Anterior cingulate cortex (tissue), 58 donors: ENCODE results near the gene INA.
"Not testable (repeated sequence)": the region's sequence is repeated elsewhere in the genome, so short reads cannot be mapped to it uniquely, and the experiment has no call there.

Experiments
- DNase-seq, 58 donors: peaks; one replicate each; lab custom pipeline; 2025; lab: John Stamatoyannopoulos, UW

Gene INA

DNA sequence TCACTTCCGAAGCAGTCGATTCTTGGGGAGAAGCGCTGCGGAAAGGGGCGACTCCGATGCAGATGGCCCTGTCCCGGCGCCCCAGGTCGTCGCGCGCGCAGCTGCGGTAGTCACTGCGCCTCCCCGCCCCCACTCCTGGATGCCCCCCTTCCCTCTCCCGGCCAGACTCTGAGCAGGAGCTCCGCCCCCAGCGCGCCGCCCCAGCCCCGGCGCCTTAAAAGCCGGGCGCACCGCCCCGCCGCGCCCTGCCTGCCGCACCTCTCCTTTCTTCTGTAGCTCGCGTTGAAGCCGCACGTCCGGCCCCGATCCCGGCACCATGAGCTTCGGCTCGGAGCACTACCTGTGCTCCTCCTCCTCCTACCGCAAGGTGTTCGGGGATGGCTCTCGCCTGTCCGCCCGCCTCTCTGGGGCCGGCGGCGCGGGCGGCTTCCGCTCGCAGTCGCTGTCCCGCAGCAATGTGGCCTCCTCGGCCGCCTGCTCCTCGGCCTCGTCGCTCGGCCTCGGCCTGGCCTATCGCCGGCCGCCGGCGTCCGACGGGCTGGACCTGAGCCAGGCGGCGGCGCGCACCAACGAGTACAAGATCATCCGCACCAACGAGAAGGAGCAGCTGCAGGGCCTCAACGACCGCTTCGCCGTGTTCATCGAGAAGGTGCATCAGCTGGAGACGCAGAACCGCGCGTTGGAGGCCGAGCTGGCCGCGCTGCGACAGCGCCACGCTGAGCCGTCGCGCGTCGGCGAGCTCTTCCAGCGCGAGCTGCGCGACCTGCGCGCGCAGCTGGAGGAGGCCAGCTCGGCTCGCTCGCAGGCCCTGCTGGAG, at the start of gene INA:
Gene INA (plus strand): TSS at position 243 of the 817 bp plus-strand sequence. CDS start 74 bp downstream, at position 317.
- DNase-seq, result peak in 37 of 58 donors; percentile 6 to 74 (median 45)

DNA sequence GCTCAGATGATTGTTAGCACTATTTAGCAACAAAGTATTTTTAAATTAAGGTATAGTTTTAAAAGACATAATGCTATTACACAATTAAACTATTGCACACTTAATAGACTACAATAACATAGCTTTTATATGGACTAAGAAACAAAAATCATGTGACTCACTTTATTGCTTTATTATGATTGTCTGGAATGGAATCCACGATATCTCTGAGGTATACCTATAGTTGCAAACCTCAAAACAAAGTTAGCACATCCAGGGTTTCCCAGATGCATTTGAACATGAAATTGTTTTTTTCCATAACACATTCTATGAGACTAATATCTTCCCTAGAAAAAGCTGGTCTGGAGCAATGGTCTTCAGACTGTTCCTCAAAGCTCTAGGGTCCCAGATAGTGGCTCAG, 49.5 kb upstream of the INA start:
- no peak for DNase-seq

DNA sequence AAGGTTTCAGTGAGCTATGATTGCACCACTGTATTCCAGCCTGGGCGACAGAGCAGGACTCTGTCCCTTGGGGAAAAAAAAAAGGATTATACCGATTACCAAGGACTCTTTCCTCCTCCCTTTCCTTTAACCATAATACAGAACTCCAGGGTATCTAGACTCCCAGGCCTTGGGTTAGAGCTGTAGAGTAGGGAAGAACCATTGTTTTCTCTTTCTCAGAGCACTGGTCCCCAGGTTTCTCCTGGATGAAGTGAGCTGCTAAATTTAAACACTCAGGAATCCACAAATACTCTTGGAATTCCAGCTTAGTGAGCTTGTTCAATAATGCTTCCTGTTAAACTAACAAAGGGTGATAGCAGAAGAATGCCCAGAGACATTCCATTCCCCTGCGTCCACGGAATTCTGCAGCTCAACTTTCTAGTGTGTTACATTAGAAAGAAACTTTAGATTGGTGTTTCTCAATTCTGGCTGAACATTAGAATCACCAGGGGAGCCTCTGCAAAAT, 45.8 kb upstream of the INA start:
- no peak for DNase-seq

DNA sequence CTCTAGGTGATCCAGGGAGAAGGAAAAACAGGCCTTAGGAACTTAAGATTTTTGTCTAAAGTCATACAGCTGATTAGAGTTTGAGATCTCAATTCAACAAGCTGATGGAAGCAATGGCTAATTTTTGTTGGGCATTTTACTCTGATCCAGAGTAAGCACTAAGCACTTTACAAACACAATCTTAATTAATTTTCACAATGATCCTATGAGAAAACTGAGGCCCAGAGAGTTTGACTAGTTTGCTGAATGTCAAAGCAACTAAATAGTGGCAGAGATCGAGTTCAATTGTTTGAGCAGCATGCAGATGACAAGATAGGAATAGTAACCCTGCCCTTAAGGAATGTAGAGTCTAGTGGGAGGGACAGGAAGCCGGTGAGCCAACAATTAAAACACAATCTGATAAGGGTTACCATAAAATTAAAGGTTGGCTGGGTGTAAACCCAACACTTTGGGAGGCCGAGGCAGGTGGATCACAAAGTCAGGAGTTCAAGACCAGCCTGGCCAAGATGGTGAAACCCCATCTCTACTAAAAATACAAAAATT, 44.7 kb upstream of the INA start:
- no peak for DNase-seq

DNA sequence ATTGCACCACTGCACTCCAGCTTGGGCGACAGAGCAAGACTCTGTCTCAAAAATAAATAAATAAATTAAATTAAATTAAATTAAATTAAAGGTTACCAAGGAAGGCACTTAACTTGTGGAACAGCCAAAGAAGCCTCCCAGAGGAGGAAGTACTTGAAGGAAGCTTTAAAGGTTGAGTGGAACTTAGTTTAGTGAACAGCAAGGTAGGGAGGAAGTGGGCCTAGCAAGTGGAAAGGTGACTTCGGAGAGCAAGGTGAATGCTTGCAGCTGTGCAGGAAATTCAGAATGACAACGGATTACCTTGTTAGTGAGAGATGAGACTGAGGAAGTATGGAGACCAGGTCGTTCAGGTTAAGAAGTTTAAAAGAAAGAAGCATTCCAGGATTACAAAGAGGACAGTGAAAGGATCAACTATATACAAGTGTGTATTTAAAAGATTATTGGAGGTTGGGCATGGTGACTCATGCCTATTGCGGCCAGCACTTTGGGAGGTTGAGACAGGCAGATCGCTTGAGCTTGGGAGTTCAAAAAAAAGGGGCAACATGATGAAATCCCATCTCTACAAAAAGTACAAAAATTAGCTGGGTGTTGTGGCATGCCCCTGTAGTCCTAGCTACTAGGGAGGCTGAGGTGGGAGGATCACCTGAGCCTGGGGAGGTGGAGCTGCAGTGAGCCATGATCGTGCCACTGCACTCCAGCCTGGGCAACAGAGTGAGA, 44.0 kb upstream of the INA start:
- no peak for DNase-seq

DNA sequence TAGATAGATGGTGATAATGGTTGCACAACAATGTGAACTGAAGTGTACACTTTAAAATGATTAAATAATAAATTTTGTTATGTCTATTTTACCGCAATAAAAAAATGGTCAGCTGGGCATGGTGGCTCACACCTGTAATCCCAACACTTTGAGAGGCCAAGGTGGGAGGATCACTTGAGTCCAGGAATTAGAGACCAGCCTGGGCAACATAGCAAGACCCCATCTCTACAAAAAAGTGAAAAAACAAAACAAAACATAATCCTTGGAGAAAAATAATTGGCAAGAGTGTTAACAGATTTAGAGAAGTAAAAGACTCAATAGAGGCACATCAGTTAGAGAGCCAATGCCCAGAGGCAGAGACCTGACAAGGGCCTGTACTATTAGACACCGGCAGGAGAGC, 41.2 kb upstream of the INA start:
- no peak for DNase-seq

DNA sequence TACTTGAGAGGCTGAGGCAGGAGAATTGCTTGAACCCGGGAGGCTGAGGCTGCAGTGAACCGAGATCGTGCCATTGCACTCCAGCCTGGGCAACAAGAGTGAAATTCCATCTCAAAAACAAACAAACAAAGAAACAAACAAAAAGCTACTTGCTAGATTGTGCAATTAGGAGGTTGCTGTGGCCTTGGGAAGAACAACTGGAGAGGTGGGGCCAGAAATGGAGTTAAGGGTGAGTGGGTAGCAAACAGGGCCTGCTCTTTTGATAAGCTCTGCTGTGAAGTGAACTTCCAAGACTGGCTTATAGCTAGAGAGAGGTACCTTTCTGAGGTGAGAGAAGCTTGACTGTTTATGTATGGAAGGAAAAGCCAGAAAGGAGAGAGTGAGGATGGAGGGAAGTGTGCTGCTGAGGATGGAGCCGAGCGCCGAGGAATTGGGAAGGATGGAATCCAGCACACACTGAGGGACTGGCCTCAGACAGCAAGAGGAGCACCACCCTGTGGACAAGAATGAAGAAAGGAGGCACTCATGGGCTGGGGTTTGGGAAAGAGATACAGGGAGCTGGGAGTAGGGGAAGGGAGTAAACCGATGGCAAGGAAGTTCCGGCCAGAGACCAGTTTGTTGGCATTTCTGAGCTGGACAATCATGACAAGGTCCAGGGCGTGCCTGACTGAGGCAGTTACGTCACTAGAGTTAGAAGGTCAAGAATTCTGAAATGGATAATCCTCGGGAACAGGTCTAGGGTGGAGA, 38.3 kb upstream of the INA start:
- no peak for DNase-seq

DNA sequence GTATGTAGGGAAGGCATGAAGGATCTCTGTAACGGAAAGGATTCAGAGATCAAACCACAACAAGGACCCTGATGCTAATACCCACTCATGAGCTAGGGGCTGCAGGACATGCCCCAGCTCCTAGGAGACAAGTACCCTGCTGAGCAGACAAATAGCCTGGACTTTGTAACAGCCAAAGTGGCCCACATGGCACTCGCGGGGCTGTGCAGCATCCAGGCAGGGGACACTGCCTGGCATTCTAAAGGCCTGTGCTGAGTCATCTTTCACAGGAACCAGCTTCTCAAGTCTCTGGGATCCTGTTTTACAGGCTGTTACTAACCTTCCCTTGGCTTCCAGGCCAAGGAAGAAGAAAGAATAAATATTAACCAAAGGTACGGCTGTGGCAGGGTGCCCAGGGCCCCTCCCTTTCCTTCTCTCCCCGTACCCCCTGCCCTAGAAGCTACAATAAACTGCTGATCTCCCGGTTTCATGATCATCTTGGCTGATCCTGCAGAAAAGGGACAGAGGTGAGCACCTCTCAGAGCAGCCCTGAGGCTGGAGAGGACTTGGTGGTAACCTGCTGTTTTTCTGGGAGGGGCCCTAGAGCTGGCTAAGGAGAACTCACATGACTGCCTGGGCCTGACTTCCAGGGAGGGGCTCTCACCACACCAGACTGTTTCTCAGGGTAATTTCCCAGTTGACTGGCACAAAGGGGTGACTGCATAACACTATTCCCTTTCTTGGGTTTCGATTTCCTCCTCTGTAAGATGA, 35.5 kb upstream of the INA start:
- peak in 36 of 58 donors; percentile 1 to 68 (median 15) for DNase-seq

DNA sequence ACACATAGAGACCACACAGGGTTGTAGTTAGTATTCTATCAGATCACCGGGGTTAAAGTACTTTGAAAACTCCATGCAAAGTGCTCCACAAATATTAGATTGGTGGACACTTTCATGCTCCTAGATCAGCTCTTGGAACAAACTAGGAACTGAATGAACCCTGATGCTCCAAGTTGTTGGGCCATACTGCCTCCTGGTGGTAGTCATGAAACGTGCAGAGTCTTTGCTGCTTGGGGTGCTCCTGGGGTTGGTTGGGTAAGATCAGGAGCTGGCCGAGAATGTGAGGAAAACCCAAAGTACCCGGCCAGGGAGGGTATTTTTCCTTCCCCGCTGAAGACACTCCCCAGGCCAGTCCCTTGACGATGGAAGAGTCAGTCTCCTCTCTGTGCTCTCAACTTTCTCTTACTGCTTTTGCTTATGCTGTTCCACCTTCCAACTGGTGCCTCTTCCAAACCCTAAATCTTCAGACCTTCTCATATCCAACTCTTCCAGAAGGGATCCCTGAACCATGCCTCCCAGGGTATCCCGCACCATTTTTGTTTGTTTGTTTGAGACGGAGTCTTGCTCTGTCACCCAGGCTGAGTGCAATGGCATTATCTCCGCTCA, 32.2 kb upstream of the INA start:
- peak in 51 of 58 donors; percentile 3 to 75 (median 38) for DNase-seq

DNA sequence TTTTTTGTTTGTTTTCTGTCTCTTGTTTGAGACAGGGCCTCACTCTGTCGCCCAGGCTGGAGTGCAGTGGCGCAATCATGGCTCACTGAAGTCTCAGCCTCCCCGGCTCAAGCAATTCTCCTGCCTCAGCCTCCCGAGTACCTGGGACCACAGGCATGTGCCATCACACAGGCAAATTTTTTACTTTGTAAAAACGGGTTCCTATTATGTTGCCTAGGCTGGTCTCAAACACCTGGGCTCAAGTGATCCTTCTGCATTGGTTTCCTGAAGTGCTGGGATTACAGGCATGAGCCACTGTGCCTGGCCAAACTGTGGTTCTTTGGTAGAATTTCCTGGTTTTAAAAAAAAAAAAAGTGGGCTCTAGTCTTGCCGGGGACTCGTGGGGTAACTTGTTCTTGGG, 31.4 kb upstream of the INA start, which contains the start of gene RPEL1:
Gene RPEL1 (plus strand): TSS at position 301 of the 400 bp plus-strand sequence. CDS start 110 bp downstream, outside the sequence.
- not testable (repeated sequence) for DNase-seq

DNA sequence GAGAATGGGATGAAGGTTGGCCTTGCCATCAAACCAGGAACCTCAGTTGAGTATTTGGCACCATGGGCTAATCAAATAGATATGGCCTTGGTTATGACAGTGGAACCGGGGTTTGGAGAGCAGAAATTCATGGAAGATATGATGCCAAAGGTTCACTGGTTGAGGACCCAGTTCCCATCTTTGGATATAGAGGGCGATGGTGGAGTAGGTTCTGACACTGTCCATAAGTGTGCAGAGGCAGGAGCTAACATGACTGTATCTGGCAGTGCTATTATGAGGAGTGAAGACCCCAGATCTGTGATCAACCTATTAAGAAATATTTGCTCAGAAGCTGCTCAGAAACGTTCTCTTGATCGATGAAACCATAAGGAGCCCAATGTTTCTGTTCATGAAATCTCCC, 30.6 kb upstream of the INA start:
- DNase-seq, result no peak

DNA sequence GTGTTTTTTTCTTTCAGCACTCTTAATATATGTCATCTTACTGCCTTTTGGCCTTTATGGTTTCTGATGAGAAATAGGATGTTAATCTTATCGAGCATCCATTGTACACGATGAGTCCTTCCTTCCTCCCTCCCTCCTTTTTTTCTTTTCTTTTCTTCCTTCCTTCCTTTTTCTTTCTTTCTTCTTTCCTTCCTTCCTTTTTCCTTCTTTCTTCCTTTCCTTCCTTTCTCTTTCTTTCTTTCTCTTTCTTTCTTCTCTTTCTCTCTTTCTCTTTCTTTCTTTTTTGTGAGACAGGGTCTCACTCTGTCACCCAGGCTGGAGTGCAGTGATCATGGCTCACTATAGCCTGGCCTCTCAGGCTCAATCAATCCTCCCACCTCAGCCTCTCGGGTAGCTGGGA, 22.8 kb upstream of the INA start:
- DNase-seq, result no peak

DNA sequence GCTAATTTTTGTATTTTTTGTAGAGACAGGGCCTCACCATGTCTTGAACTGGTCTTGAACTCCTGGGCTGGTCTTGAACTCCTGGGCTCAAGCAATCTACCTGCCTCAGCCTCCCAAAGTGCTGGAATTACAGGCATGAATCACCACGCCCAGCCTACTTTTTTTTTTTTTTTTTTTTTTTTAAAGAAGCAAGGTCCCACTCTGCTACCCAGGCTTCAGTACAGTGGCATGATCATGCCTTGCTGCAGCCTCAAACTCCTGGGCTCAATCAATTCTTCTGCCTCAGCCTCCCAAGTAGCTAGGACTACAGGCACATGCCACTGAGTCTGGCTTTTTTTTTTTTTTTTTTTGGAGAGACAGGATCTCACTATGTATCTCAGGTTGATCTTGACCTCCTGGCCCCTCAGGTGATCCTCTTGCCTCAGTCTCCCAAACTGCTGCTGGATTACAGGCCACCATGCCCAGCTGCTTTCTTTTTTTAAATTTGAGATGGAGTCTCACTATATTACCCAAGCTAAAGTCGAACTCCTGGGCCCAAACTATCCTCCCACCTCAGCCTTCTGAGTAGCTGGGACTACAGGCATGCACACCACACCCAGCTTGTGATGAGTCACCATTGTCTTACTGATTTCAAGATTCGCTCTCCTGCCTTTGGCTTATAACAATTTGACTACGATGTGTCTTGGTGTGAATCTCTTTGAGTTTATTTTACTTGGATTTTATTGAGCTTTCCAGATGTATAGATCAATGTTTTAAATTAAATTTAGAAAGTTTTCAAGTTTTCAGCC, 22.2 kb upstream of the INA start:
- DNase-seq, result no peak

DNA sequence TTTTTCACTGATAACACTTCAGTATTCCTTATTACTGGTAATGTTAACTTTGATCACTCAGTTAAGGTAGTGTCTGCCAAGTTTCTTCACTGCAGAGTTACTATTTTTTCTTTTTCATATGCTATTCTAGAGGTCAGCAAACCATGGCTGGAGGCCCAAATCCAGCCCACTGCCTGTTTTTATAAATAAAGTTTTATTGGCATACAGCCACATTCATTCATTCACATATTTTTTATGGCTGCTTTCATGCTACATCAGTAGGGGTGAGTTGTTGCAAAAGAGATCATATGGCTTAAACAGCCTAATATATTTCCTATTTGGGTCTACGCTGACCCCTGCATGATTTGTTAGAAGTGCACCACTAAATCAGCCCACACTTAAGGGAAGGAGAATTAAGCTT, 20.3 kb upstream of the INA start:
- no peak for DNase-seq

DNA sequence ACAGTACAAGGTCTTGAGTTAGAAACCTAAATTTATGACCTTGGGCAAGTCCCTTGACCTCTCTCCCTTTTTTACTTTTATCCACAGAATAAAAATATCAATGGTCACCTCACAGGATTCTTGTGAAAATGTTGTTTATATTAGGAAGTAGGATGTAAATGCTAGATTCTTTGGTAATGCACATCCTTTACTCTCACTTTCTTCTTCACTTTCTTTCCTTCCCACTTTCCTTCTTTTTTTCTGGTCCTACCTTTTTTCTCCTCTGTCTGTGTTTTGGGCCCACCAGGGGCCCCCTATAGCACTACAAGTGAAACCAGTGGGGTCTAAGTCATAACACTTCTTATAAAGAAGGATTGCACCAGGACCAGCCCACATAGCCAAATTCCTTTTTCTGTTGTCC, 19.1 kb upstream of the INA start:
- no peak for DNase-seq

DNA sequence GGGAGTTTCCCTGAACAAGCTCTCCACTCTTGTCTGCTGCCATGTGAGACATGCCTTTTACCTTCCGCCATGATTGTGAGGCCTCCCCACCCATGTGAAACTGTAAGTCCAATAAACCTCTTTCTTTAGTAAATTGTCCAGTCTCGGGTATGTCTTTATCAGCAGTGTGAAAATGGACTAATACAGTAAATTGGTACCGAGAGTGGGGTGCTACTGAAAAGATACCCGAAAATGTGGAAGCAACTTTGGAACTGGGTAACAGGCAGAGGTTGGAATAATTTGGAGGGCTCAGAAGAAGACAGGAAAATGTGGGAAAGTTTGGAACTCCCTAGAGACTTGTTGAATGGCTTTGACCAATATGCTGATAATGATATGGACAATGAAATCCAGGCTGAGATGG, 18.0 kb upstream of the INA start:
- DNase-seq, result not testable (repeated sequence)

DNA sequence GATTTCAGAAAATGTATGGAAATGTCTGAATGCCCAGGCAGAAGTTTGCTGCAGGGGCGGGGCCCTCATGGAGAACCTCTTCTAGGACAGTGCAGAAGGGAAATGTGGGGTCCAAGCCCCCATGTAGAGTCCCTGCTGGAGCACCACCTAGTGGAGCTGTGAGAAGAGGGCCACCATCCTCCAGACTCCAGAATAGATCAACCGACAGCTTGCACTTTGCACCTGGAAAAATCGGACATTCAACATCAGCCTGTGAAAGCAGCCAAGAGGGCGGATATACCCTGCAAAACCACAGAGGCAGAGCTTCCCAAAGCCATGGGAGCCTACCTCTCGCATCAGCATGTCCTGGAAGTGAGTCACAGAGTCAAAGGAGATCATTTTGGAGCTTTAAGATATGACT, 16.9 kb upstream of the INA start:
- DNase-seq, result no peak

DNA sequence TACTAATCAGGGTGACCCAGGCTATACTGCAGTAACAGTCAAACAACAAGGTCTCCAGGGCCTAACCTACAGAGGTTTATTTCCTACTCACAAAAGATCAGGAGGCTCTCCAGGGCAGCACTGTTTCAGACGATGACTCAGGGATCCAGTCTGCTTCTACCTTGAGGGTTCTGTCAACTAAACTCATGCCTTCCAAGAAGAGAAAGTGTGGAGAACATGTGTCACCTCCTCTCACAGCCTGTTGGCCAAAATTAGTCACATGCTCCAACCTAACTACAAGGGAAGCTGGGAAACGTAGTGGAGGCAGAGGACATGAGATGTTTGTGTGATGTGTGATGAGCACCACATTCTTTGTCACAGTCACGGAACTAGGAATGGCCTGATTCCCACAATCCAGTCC, 14.7 kb upstream of the INA start:
- DNase-seq, result no peak
